ENCODE data around the gene PUDP.
"Not testable (repeated sequence)": the region's sequence is repeated elsewhere in the genome, so short reads cannot be mapped to it uniquely, and the experiment has no call there.

Gene PUDP

DNA sequence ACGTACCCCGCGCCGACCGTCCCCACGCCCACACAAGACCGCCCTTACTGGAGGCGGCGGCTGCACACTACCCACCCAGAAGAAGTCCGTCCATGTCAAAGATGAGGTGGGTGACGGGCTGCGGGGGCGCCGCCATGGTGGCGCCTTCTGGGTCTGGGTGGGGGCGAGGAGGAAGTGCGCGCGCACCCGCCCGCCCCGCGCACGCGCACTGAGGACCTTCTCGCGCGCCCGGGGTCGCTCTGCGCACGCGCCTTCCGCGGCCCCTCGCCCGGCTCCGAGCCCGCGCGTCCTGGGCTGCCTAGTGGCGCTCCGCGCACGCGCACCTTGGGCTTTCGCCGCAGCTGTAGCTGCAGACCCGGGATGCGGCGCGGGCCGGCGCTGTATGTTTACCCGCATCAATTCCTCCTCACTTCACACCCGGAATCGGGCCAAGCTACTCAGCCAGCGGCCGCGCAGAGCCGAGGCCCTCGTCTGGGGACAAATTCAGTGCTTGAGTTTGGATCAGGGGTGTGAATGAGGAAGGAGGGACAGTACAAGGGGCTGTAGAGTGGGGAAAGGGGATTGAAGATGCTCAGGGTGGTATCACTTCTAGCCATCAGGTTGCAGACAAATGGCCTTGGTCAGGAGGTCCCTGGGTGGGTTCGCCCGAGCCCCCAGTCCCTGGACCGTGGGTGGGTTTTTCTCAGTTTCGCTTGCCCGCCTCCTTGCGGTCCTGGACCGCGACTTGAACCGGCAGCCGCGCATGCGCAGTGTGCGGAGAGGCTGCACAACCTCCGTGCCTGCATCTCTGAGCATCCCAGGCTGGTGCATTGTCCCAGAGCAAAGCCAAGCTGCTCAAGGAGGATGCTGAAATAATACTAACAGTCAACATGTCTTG, at the start of gene PUDP:
Gene PUDP (minus strand): TSS at position 176 of the 877 bp plus-strand sequence. CDS start 40 bp downstream, at position 136.
- DNase-seq = peak; percentile 31 to 95 (median 78)

DNA sequence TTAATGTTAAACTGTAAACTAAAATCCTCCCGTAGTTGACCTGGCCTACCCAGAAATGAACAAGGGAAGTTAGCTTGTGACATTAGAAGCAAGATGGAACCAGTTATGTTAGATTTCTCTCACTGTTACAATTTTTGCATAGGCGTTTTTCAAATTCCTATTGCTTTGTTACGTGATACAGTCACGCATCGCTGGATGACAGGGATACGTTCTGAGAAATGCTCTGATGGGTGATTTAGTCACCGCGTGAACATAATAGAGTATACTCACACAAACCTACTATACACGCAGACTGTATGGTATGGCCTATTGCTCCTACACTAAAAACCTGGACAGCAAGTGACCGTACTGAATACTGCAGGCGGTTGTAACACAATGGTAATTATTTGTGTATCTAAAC, 46.7 kb upstream of the PUDP start:
- no peak for DNase-seq

DNA sequence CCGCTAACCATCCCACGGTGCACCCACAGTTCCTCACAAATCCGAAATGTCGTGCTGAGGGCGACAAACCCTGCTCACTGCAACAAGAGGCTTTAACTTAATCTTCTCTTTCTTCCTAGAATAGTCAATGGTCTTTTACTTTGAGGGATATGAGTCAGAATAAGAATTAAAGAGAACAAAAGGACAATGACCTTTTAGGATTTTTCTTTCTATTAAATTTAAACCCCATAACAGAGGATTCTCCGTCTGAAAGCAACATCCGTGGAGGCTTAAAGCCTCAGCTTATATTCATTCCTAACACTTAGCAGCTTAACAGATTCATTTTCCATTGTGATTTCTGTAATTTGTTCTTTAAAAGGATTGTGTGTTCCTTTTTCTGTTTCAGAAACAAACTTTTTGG, 44.9 kb upstream of the PUDP start:
- no peak for DNase-seq

DNA sequence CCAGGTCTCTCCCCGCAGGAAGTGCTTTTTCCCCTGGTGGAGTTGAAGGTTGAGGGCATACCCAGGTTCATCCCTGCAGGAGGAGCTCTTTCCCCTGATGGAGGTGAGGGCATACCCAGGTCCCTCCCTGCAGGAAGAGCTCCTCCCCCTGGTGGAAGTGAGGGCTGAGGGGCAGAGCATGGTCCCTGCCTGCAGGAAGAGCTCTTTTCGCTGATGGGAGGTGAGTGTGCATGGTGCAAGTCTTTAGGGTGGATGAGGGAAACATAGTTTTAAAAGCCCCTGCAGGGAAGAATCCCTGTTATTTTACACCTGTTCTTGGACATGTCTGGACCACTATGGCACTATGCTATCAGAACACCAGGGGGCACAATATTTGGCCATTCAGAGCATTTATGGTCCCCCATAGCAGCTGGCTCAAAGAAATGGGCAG, 43.7 kb upstream of the PUDP start:
- no peak for DNase-seq

DNA sequence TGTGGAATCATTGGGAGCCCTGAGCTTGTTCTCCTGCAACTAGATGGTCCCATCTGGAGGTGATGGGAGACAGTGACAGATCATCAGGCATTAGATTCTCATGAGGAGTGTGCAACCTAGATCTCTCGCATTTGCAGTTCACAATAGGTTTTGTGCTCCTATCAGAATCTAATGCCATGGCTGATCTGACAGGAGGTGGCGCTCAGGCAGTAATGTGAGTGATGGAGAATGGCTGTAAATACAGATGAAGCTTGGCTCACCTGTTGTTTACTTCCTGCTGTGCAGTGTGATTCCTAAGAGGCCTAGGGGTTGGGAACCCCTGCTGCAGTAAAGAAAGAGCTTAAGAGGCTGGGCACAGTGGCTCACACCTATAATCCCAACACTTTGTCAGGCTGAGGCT, 42.2 kb upstream of the PUDP start:
- no peak for DNase-seq

DNA sequence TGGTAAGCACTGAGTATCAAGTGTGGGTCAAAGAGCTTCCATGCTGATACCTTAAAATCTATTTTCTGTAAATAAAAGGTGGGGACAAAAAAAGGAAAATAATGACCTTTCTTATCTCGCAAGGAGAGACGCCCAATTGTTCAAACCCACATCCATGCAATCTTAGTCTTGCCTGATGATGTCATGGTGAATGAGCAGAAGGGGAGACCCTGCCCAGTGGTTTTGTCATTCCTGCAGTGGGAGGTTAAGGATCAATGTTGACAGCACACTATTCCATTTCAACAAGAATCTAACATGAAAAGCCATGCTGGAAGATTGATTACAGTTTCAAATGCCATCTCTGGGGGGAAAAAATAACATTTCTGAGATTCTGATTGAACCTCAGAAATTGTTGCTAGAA, 40.7 kb upstream of the PUDP start:
- no peak for DNase-seq

DNA sequence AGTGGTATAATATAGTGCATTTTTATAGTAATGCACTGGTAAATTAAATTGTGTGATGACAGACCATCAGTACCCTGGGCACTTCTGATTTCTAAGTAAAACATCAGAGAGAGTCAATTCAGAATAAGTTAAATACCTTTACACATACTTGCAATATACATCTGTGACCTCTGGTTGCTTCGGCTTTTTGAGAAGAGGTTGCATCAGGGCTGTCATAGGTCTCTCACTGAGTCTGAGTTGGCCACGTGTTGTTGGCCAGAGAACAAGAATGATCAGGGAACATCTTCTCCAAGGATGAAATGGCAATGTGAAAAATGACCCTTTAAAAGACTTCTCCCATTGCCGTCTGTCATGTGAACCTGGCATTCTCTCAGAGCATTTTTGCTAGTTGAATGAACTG, 36.9 kb upstream of the PUDP start:
- no peak for DNase-seq

DNA sequence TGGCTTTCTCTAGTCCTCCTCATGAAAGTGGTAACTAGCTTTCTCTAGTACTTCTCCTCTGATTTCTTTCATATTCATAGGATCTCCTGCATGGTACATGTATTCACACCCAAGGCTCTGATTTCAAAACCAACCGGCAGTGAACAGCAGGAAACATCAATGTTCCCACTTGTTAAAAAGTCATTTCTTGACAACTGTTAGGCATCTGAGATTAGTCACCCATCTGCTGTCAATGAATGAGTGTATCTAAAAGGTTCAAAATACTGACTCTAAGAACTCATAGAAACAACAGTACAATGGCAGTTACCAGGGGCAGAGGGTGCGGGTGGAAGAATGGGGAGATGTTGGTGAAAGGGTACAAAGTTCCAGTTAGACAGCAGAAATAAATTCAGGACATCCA, 31.5 kb upstream of the PUDP start:
- DNase-seq = no peak

DNA sequence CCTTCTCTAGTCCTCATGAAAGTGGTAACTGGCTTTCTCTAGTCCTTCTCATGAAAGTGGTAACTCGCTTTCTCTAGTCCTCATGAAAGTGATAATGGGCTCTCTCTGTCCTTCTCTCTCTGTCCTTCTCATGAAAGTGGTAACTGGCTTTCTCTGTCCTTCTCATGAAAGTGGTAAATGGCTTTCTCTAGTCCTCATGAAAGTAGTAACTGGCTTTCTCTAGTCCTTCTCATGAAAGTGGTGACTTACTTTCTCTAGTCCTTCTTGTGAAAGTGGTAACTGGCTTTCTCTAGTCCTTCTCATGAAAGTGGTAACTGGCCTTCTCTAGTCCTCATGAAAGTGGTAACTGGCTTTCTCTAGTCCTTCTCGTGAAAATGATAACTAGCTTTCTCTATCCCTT, 30.9 kb upstream of the PUDP start:
- not testable (repeated sequence) for DNase-seq

DNA sequence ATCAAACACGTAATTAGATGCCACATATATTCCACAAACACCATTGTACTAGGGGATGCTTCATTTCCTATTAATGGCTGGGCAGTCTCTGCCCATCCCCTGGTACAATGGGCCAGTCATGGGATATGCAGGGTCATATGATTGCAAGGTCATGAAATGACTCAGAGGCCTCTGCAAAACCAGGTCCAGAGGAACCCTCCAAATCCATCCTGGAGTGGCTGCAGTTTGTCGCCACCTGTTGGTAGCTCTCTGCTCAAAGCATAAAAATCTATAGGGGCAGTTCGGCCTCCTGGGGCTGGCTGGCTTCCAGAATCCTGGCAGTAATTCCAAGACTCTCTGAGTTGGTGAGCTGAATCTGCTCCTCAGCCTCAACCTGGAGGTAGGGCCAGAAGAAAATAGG, 22.9 kb upstream of the PUDP start:
- no peak for DNase-seq

DNA sequence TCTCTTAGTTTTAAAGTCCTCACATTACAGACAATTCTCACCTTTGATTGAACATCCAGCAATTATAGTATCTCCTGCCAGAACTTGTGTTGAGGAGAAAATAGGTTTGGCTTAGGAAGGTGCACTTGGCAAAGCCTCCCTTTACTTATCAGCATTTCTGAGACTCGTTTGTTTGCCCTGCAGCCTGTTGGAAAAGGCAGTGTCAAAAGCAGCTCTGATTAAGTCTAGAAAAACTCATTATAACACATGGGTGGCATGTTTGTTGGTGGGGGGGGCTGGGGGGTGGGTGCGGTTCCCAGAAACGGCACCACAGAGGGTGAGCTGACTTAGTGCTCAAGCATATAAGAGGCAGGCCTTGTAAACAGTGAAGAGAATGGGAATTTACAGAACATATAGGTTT, 21.7 kb upstream of the PUDP start:
- DNase-seq = no peak

DNA sequence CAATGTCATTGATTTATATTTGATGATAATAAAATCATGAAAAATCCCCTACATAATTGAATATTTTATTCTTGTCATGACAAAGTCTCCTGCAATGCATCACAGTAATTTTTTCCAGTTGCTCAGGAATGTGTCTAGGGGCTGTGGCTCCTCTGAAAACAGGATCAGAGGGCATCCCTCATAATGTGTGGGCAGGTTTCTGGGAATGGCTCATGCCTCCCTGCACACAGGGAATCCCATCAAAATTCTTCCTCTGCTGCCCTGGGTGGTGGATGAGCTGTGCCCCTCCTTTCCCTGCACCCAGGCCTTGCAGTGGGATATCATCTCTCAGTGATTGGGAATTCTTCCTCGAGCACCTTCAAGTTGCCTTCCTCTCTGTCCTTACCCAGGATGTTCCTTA, 20.4 kb upstream of the PUDP start:
- DNase-seq = no peak

DNA sequence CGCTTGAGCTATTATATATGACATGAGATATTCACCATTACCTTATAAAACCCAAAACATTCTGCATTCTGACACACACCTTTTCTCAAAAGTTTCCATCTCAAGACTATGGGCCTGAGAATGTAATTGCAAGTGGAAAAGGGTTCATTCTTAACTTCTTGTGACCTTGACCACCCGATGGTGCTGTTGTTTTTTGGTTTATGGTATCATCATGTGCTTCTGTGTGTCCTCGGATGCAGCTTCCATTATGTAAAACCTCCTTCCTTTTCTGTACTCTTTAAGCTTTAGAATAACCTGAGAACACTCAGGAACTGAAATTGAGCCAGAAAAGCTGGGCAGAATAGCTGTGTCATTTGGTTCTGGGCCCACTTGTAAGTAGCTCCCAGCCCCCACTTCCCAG, 16.2 kb upstream of the PUDP start:
- no peak for DNase-seq

DNA sequence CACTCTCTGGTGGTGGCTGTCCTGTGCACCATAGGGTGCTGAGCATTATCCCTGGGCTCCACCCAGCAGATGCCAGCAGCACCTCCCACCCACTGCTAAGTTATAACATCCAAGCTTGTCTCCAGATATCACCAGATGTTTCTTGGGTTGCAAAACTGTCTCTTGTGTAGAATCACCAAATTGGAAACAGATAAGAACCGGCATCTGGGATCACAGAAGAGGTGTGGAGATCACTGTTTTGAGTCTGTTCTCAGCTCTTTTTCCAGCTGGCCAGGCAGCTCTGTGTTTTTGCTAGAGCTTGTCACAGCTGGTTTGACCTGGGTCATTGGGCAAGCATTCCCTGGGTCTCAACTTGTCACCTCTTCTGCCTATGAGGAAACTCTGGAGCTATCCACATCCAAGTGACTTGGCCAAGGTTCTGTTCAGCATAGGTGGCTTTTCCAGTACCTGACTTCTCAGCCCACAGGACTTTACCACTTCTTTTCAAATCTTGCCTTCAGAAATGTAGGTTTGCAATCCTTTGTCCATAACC, 15.3 kb upstream of the PUDP start:
- no peak for DNase-seq

DNA sequence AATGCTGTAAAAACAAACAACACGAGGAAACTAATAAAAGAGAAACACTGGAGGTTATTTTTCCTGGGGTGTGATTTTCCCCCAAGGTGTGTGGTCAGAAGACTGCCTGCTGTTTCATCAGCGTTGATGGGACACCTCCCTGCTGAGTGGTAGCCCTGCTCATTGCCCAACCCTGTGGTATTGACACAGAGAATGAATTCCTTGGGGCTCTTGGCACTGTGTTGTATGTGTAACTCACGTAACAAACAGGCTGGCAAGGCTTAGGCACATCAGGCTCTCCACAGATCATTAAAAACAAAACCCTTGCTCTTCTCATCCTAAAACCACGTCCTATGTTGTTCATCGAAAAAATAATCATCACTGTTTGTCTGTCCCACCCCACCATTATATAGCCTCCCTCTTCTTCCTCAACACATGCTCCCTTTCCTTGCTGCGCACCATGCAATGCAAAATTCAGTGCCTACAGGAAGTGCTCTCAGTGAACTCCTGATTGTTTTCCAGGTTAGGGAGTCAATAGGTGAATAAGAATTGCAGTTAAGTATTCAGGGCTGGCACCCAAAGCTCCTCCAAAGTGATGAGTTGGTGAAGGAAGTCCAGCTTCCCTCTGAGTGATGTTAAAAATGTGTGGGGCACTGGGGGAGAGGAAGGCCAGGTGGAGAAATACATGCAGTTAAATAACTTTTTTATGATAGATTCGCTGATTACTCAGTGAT, 11.4 kb upstream of the PUDP start:
- DNase-seq = no peak

DNA sequence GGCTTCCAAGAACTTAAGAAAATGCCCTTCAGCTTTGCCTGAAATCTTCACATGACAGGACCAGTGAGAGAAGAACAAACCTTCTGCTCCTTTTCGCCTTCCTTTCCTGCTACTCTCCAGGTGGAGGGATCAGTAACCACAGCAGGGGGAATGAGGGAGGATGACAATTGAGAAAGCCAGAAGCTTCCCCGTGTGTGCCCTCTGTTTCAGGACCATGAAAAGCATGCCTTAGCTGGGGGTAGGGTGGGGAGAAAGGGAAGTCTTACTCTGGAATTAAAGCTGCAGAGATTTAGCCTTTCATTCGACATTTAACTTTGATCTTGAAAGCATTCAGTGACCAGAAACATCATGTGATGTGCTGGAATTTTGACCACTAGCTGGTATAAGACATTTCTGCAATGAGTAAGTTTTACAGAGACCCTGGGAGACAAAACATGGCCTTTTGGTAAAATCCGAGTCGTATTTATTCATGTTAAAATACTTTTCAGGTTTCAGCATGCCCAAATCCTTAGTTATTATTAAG, 10.6 kb upstream of the PUDP start:
- DNase-seq = no peak

DNA sequence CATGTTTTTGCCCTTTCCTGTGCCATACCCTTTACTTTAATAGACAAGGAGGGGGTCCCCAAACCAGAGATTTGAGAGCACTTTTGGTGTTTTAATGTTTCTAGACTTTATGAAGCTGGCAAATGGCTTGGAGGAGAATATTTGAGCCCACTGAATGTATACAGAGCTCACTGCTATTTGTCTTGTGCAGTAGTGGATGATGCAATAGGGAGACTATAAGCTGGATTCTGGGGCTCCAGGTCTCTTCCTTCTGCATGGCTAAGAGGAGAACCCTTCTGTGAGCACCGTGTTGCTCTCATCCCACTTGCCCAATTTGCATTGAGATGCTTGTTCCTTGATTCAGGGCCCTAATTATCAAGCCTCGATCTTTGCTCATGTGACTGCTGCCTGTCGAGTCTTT, 8.9 kb upstream of the PUDP start:
- DNase-seq = no peak

DNA sequence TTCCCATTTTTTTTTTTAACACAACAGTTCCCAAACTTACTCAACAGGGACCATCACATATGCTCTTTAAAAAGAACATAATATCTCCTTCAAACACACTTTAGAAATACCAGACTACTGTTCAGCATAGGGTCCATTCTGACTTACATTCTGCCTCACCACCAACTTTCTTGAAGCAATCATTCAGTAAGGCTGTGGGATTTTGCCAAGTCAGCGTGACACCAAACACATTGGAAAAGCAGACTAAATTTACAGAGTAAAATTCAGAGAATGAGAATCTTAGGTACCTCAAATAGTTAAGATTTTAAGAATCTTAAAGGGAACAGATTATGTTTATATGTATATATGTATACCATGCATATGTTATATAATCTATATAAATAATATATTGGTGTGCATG, 7.2 kb upstream of the PUDP start:
- no peak for DNase-seq

DNA sequence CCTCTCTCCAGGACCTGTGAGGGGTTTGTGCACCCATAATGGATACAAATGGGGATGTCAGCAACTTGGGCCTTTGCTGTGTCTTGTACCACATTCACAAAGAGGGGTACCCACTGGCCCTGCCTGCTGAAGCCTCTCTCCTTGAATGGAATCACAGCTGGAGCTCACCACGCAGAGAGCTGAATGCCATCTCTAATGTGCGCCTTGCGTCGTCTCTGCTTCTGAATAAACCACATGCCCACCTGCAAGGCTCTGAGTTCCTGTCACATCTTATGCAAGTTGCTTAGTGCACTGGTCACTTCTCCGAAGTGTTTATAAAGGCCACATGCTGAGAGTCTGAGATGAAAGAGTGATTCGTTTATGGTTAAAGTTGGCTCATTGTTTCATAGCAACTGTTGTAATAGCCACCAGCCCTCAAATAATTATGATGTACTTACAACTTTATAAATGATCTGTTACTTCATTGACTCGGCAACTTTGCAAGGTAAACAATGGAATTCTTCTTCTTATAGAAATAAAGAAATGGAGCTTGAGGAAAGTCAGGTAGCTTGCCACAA, 6.2 kb upstream of the PUDP start:
- DNase-seq = no peak

DNA sequence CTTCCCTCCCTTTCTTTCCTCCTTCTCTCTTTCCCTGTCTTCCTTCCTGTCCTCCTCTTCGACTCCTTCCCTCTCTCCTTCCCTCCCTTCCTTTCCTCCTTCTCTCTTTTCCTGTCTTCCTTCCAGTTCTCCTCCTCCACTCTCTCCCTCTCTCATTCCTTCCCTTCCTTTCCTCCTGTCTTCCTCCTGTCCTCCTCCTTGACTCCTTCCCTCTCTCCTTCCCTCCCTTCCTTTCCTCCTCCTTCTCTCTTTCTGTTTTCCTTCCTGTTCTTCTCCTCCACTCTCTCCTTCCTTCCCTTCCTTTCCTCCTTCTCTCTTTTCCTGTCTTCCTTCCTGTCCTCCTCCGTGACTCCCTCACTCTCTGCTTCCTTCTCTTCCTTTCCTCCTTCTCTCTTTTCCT, 5.3 kb upstream of the PUDP start:
- DNase-seq = no peak

DNA sequence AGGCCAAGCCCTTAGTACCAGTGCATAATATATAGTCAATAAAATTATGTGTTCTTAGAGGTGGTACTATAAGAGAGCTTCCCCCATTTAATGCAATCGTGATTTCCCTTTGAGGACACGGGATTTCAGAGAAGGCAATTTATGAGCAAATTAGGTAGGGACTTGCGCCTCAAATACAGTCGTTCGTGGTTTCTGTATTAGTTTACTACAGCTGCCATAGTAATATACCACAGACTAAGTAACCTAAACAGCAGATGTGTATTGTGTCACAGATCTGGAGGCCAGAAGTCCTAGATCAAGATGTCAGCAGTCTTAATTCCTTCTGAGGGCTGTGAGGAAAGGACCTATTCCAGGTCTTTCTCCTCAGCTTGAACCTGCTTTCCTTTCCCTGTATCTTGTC, 1.5 kb upstream of the PUDP start:
- DNase-seq = no peak

DNA sequence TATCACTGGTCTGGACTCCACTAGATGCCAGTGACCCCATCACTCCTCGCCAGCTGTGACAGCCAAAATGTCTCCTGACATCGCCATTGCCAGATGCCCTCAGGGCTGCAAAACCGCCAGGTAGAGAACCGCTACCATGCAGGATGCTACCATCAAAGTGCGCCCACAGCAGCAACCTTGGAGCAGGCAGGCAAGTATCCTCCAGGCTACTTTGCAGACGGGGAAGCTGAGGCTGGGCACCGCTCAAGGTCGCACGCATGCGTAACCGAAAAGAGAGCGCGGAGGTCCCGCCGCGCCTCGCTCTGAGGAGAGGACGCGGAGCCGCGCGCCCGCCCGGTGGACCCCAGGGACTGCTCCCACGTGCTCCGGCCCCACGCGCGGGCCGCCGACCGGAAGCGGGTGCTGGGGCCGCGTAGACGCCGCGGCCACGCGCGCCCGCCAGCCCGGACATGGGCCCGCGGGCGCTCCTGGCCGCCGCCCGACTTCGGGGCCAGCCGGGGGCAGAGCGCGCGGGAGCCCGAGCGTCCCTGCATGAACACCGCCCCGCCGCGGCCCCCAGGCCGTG, 458 bp downstream of the PUDP start, which contains the start of gene STS:
Gene STS (plus strand): TSS at position 300 of the 565 bp plus-strand sequence. CDS start 105,488 bp downstream, outside the sequence.
- peak in 12 of 14 donors; percentile 16 to 82 (median 52) for DNase-seq

All from C1 segment of cervical spinal cord (tissue), 14 donors.